GM19397 (cell line): ENCODE data around the gene TRAPPC14.
"Not testable (repeated sequence)": the region's sequence is repeated elsewhere in the genome, so short reads cannot be mapped to it uniquely, and the experiment has no call there.

Experiments
- ATAC-seq: cut with Tn5 transposase; IDR thresholded peaks from one replicate; pipeline ENCODE4 v1.9.1; 2021; ENCODE audit warnings: mild to moderate bottlenecking, moderate library complexity; ENCODE audit not compliant: unreplicated experiment

TRAPPC14 gene

DNA sequence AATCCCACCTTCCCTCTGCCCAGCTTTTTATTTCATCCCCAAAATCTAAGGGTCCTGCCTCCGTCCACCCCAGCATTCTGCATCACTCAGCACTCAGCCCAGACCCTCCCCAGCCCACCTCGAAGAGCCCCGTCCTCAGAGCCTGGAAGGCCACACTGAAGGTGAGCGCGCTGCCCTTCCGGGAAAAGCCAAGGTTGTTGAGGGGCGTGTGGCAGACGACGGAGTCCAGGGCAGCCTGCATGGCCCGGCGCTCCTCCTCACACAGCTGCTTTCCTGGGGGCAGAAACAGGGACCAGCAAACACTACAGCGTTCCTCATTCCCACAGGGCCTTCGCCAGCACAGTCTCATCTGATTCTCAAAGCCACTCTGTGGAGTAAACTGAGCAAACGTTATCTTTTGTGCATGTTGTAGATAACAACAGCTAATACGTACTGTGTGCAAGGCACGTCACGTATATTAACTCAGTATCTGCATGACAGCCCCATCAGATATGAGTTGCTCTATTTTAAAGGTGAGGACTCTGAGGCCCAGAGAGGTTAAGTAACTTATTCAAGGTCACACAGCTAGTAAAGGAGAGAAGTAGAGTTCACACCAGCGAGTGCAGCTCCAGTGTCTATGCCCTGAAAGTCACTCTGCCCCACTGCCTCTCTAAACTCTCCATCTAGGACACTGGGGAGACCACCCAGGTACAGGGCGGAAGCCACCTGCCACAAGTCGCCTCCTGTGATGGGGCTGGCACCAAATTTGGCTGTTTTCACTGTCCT is 2.8 kb downstream of the TRAPPC14 start:
- ATAC-seq = no peak

DNA sequence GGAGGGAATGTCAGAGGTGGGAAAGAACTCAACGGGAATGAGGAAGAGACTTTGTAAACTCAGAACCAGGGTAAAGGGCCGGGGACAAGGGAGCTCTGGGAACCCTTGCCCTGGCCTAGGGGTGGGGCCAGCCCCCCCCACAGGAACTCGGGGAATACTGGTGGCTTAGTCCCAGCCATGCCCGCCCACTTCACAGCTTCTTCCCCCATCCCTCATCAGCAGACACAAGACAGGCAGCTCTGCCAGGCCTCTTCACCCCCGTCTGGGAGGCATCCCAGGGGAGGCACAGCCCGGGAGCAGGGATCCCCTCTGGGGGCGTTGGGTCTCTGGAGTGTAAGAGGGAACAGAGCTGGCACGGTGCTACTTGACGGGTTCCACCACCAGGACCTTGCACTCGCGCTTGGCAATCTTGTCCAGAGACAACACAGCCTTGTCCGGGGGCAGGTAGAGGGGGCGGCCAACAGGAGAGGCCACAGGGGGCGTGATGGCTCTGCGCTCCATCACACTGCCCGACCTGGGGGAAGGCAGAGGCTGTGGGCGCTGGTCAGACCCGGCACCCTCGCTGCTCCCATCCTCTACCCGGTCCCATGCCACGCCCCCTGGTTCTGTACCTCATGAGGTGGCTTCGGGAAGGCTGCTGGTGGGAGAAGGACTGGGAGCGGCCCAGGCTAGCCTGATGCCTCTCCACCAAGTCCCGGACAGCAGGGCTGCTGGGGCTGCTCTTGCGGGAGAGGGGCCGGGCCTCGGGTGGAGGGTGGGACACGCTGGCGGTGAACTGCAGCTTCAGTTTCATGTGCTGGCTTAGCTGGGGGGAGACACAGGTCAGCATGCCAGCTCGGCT is 3.7 kb downstream of the TRAPPC14 start:
- no peak for ATAC-seq

DNA sequence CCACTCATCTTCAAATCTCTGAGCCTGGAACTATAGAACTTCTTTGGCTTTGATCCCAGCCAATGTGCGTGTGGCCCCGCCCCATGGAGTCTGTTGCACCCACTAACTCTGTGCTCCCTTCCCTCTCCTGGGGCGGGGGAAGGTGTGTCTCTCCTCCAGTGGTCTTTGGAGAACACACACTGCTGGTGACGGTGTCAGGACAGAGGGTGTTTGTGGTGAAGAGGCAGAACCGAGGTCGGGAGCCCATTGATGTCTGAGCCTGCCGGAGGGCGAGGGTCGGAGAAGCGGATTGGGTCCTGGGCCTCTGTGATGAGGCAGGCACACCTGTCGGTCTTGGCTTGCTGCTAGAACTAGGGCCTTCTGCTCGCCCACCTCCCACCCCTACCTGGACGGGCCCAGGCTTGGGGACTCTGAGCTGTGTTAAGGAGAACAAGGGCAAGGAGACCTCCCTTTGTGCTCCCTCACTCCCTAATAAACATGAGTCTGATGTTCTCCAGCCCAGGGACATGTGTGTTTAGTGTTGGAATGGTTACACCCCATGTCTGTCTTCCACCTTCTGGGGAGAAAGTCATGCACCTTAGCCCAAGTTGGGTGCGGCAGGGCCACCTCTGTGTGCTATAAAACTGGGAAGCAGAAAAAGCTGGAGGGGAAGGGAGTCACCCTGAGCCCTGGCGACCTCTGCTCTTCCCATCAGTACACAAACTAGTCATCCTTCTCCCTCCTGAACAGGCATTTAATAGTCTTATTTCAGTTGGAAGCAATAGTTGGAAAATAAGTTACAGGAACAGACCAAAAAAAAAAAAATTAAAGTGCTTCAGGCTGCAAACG is 4.6 kb downstream of the TRAPPC14 start:
- ATAC-seq = no peak

DNA sequence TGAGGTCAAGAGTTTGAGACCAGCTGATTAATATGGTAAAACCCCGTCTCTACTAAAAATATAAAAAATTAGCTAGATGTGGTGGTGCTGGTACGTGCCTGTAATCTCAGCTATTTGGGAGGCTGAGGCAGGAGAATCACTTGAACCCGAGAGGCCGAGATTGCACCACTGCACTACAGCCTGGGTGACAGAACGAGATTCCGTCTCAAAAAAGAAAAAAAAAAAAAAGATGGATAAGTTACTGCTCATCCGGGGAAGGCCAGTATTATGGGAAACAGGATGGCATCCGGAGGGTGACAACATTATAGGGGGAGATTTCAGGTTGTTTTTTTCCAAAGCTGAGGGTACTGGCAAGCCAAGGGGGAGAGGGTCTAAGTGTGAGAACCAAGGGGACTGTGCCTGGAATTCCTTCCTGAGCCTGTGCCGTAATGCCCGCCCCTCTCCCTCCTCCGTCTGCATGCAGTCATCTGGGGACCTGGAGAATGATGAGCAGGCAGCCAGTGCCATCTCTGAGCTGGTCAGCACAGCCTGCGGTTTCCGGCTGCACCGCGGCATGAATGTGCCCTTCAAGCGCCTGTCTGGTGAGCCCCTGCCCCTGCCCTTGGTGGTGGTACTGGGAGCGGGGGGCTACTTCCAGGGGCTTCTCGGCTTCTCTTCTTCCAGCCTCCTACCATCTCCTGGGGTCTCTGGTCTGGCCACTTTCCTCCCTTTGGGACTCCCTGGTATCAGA is 5.4 kb downstream of the TRAPPC14 start:
- ATAC-seq = no peak

DNA sequence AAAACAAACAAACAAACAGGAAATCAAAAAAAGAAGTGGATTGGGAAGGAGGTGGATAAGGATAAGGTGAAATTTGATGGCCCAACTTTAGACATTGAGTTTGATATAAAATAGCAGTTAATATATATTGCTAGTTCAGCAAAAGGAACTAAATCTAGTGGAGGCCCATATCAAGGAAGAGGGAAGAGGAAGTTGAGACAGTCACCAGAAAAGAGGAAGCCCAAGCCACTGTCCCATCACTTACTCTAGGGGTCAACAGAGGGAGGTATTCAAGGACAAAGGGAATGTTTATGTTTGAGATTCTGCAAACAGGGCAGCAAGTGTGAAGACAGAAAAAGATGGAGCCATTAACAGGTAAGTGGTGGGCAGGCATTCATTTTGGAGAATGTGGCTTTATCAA is 6.1 kb downstream of the TRAPPC14 start:
- ATAC-seq = no peak

DNA sequence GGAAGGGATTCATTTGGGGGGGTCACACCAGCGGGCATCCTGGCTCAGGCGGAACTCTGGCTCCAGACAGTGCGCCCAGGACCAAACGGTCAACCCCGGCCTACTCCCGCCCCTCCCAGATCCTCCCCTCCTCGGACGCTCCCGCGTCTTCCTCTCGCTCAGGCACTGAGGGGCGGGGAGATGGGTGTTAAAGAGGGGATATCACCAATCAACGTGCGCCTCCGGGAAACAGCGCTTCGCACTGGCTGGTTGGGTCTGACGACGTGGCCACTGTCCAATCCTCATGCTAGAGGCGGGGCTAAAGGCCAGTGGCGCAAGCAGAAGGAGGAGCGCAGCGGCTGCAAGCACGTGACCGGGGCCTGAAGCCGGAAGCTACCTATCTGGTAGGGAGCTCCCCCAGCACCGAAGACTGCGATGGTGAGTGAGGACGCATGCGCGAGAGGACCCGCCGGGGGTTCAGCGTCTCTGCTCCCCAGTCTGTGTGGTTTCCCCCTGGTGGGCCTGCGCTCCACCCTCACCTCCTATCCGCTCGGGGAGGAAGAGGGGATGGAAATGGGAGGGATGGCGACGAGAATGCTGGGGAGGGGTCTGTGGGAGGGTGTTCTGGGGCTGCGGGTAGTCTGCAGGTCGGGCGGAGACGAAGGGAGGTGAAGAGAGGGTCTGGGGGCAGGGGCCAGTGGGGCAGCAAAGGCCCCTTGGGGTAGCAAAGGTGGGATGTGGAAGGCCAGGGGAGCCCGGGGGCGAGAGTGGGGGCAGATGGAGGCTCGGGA is 9.8 kb downstream of the TRAPPC14 start, which contains the start of gene LAMTOR4:
LAMTOR4 (plus strand) TSS at position 360 of the 770 bp plus-strand sequence; CDS start at position 415, 55 bp downstream.
- peak; percentile 96 for ATAC-seq

DNA sequence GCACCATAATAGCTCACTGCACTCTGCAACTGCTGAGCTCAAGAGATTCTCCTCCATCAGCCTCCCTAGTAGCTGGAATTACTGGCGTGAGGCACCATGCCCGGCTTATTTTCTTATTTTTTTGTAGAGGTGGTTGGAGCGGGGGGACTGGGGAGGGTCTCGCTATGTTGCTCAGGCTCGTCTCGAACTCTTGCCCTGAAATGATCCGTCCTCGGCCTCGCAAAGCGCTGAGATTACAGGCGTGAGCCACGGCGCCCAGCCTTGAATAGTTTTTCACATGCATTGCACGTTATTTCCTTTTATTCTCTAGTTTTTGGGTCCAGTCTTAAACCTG is 10.3 kb downstream of the TRAPPC14 start:
- ATAC-seq = no peak

DNA sequence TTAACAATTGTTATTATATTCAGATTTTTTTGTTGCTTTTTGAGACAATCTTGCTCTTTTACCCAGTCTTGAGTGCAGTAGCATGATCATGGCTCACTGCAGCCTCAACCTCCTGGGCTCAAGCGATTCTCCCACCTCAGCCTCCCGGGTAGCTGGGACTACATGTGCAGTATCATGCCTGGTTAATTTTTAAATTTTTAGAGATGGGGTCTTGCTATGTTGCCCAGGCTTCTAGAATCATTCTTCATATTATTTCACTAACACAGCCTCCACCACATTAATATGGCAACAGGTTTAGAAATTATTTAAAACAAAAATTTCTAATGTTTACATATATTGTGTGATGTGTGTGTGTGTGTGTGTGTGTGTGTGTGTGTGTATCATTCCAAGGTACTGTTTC is 11.2 kb downstream of the TRAPPC14 start:
- no peak for ATAC-seq

DNA sequence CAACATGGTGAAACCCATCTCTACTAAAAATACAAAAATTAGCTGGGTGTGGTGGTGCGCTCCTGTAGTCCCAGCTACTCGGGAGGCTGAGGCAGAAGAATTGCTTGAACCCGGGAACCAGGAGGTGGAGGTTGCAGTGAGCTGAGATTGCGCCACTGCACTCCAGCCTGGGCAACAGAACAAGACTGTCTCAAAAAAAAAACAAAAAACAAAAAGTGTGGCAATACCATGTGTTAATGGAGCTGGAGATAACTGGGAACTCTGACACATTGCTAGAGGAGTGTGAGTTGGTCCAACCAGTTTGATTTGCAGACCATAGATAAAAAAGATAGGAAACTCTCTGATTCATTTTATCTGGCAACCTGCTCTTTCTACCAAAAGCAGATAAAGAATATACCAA is 12.2 kb downstream of the TRAPPC14 start:
- ATAC-seq = not testable (repeated sequence)

DNA sequence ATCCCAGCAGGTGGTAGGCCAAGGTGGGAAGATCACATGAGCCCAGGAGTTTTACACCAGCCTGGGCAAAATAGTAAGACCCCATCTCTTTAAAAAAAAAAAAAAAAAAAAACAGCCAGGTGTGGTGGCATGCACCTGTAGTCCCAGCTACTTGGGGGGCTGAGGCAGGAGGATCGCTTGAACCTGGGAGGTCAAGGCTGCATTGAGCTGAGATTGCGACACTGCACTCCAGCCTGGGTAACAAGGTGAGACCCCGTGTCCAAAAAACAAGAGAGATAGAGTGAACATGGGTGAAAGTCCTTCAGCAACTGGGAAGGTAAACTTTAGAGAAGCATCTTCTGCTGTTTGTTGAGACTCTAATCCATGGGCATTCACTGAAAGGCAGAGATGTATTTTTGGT is 16.1 kb downstream of the TRAPPC14 start:
- ATAC-seq = no peak

DNA sequence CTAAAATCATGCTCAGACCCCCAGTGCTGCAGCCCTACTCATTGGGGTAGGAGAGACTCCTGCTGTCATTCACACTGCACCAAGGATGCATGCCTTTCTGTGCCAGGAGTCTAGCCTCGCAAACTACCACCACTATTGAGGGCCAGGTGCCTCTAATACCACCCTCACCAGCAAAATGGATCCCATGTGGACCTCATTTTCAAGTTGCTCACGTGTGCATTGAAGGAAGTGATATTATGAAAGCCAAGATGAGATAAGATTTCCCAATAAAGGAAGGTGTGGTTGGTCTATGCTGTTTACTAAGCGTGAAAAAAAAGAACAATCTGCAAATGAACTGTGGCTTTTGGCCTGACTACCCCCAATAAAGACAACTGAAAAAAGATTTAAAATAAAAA is 17.0 kb downstream of the TRAPPC14 start:
- no peak for ATAC-seq

DNA sequence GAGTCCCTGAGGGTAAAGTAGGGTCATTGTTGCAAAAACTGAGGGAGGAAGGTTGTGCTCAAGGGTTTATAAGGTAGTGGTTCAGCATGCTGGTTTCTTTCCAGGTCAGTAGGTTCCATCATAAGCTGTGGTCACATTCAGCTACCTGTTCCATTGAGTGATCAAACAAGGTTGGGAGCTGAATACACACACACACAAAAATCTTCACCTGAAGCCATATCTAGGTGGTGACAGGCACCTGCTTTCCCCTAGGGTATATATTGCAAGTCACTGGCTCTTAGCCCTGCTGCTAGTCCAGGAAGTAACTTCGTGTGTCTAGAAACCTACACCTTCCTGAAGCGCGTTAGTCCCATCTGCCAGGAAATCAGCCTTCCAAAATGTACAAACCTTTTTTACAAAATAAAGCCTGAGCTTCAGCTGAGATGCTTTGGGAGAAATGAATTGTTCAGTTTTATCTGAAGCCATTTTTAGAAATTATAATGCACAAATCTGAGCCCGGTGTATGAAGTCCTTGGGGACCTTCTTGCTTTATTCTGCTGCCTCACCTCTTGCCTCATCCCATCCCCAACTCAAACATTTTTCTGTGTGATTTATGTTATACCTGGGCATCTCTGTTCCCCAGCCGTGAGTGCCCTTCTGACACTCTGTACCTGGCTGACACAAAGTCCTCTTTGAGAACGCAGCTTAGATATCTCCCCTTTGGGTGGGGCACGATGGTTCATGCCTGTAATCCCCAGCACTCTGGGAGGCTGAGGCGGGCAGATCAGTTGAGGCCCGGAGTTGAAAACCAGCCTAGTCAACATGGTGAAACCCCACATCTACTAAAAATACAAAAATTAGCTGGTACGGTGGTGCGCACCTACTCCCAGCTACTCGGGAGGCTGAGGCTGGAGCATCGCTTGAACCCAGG is 20.4 kb downstream of the TRAPPC14 start:
- no peak for ATAC-seq

DNA sequence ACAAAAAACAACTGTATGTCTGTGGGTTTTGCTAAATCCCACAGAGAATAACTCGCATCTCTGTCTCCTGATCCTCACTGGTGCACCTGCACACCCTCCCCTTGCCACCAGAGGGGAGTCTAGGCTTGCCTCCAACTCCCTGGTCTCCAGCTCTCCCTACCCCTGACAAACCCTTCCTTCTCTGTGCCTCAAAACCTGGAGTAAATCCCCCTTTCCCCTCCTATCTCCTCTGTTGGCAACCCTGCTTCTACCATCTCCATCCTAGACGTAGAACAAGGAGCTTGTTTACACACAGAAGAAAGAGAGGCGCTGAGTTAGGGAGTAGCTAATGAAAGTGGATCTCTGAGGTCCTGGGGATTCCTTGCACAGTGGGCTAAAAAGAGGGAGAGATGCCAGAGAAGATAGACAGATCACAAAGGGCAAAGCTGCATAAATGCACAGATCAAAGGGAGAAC is 25.8 kb downstream of the TRAPPC14 start:
- ATAC-seq = no peak

DNA sequence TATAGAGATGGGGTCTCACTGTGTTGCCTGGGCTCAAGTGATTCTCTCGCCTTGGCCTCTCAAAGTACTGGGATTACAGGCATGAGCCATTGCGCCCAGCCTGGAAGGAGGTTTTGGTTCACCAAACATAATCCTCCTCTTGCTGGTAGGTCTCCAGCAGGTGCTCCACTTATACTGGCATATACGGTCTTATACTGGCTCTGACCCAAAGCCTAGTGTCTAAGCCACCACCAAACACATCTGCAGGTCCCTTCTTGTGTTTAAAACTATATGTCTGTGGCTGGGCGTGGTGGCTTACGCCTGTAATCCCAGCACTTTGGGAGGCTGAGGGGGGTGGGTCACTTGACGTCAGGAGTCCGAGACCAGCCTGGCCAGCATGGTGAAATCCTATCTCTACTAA is 26.4 kb downstream of the TRAPPC14 start:
- ATAC-seq = no peak

DNA sequence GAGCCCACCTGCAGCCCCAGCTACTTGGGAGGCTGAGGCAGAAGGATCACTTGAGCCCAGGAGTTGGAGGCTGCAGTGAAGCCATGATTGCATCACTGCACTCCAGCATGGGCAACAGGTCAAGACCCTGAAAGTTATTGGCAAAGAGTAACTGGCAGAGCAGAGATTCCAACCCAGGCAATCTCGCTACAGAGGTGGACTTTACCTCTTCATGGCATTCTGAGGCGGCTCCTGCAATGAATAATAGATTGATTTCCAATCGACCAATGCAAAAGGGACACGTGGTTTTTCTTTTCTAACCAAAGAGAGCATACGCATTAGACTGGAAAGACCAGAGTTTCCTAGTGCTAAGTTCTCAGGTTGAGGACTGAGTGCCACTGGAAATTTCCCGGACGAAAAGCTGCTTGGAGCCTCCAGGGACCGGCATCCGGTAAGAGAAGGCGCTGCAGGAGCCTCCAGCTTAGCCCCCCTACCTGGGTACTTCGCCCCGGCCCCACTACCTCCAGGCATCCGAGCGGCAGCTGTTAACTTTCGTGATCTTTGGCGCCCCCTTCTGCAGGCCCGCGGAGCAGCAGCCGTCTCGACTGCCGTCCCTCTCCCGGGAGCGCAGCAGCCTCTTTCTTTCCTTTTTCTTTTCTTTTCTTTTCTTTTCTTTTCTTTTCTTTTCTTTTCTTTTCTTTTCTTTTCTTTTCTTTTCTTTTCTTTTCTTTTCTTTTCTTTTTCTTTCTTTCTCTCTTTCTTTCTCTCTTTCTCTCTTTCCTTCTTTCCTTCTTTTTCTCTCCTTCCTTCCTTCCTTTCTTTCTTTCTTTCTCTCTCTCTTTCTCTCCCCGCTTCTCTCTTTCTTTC is 27.7 kb downstream of the TRAPPC14 start:
- ATAC-seq = no peak

DNA sequence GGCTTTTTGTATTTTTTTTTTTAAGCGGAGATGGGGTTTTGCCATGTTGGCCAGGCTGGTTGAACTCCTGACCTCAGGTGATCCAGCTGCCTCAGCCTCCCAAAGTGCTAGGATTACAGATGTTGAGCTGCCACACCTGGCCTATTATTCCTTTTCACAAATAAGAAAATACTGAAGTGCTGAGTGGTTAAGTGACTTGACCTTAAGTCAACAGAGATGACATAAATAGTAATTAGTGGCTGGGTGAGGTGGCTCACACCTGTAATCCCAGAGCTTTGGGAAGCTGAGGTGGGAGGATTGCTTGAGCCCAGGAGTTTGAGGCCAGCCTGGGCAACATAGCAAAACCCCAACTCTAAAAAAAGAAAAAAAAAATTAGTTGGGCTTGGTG is 28.3 kb downstream of the TRAPPC14 start:
- not testable (repeated sequence) for ATAC-seq

DNA sequence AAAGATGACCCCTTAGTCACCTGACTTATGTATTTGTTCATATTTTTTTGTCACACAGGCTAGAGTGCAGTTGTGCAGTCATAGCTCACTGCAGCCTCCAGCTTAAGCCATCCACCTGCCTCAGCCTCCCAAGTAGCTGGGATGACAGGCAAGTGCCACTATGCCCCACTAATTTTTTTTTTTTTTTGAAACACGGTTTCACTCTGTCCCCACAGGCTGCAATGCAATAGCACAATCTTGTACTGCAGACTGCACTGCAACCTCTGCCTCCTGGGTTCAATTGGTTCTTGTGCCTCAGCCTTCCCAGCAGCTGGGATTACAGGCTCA is 29.9 kb downstream of the TRAPPC14 start:
- ATAC-seq = no peak
